ENCODE measurements around the gene LCNL1. TPM values are rescaled to one million over a fixed set of nuclear protein-coding genes. Genes with fewer than 3 reads are reported as not detected.

The LCNL1 gene
- total and polyA plus RNA-seq, 2 experiments from 2014 or later = 0.13 to 0.47 TPM

GRCh38 chr9:136995772-136996311 is 13.0 kb downstream of the LCNL1 start:
- Histone ChIP-seq H3K79me2 (peaks cover 7% of the 10 kb centered on the region), H3K27me3 (no peaks in the 10 kb centered on the region), H3K36me3 (replicated peaks; ENCODE audit: insufficient read depth, low read depth) (no peaks in the 10 kb centered on the region), H3K9me2 (replicated peaks; ENCODE audit: insufficient read depth) (no peaks in the 10 kb centered on the region), H3K4me2 (peak overlapping the region; percentile 85), H4K20me1 (ENCODE audit: insufficient read depth, poor library complexity, severe bottlenecking) (no peaks in the 10 kb centered on the region), H3K4me1 (ENCODE audit: insufficient read depth) (peaks cover 17% of the 10 kb centered on the region), H3K9me3 (ENCODE audit: low read depth) (no peaks in the 10 kb centered on the region), H3K27ac (peak overlapping the region; percentile 35), H2AFZ (no peak overlapping the region), H3K4me3 (no peak overlapping the region)
- TF ChIP-seq EZH2phosphoT487 (IDR thresholded peaks at IDR 0.05; ENCODE audit: low read depth, severe bottlenecking, unreplicated experiment) (no peak), EZH2 (IDR thresholded peaks at IDR 0.05; ENCODE audit: borderline replicate concordance) (no peak), CTCF (IDR thresholded peaks at IDR 0.05; ENCODE audit: poor library complexity) (no peak)
- DNase-seq (ENCODE audit: low spot score) = no peak
- 83% methylated on average over 9 of the region's 12 CpGs for WGBS (ENCODE audit: low lambda C conversion rate, missing lambda C conversion rate)

GRCh38 chr9:136996361-136997292 is 13.8 kb downstream of the LCNL1 start, which contains the start of gene CLIC3:
TSS of gene CLIC3 (minus strand) at chr9:136996568. CDS start at chr9:136996543, 25 bp downstream.
- DNase-seq (ENCODE audit: low spot score) = peak; percentile 70
- Histone ChIP-seq H3K9me3 (ENCODE audit: low read depth) (no peaks in the 10 kb centered on the region), H3K4me3 (no peak within 1 kb of the TSS), H3K27me3 (no peaks in the 10 kb centered on the region), H3K4me1 (ENCODE audit: insufficient read depth) (peaks cover 17% of the 10 kb centered on the region), H4K20me1 (ENCODE audit: insufficient read depth, poor library complexity, severe bottlenecking) (no peaks in the 10 kb centered on the region), H2AFZ (no peak within 1 kb of the TSS), H3K79me2 (peaks cover 7% of the 10 kb centered on the region), H3K9me2 (replicated peaks; ENCODE audit: insufficient read depth) (no peaks in the 10 kb centered on the region), H3K4me2 (peak within 1 kb of the TSS; percentile 85), H3K36me3 (replicated peaks; ENCODE audit: insufficient read depth, low read depth) (no peaks in the 10 kb centered on the region), H3K27ac (peak within 1 kb of the TSS; percentile 35)
- WGBS (ENCODE audit: low lambda C conversion rate, missing lambda C conversion rate) = 16% methylated on average over 35 of the region's 35 CpGs
- no peak for TF ChIP-seq EZH2phosphoT487 (IDR thresholded peaks at IDR 0.05; ENCODE audit: low read depth, severe bottlenecking, unreplicated experiment)
- TF ChIP-seq CTCF (IDR thresholded peaks at IDR 0.05; ENCODE audit: poor library complexity) = no peak
- TF ChIP-seq EZH2 (IDR thresholded peaks at IDR 0.05; ENCODE audit: borderline replicate concordance) = no peak

GRCh38 chr9:136997371-136997770 is 14.6 kb downstream of the LCNL1 start:
- Histone ChIP-seq H3K4me1 (ENCODE audit: insufficient read depth) (peaks cover 17% of the 10 kb centered on the region), H3K27ac (no peak overlapping the region), H3K9me2 (replicated peaks; ENCODE audit: insufficient read depth) (no peaks in the 10 kb centered on the region), H3K27me3 (no peaks in the 10 kb centered on the region), H3K36me3 (replicated peaks; ENCODE audit: insufficient read depth, low read depth) (no peaks in the 10 kb centered on the region), H3K4me3 (no peak overlapping the region), H3K79me2 (peaks cover 7% of the 10 kb centered on the region), H3K9me3 (ENCODE audit: low read depth) (no peaks in the 10 kb centered on the region), H2AFZ (no peak overlapping the region), H3K4me2 (peak overlapping the region; percentile 85), H4K20me1 (ENCODE audit: insufficient read depth, poor library complexity, severe bottlenecking) (no peaks in the 10 kb centered on the region)
- no peak for TF ChIP-seq CTCF (IDR thresholded peaks at IDR 0.05; ENCODE audit: poor library complexity)
- TF ChIP-seq EZH2phosphoT487 (IDR thresholded peaks at IDR 0.05; ENCODE audit: low read depth, severe bottlenecking, unreplicated experiment) = no peak
- no peak for TF ChIP-seq EZH2 (IDR thresholded peaks at IDR 0.05; ENCODE audit: borderline replicate concordance)
- DNase-seq (ENCODE audit: low spot score) = no peak
- 87% methylated on average over 10 of the region's 10 CpGs for WGBS (ENCODE audit: low lambda C conversion rate, missing lambda C conversion rate)

Data from hepatocyte (in vitro differentiated cells).